Ishikawa (cell line): ENCODE data around the gene GTSE1.

Experiments used
- CEBPB ChIP-seq: IDR thresholded peaks from 2 replicates; pipeline ENCODE4 v1.6.1; 2012
- CREB1 ChIP-seq: IDR thresholded peaks from 2 replicates; pipeline ENCODE4 v1.6.1; 2012; ENCODE audit warnings: low read depth
- EGR1 ChIP-seq: IDR thresholded peaks from 2 replicates; pipeline ENCODE4 v1.6.1; 2012
- EP300 ChIP-seq: IDR thresholded peaks from 2 replicates; pipeline ENCODE4 v1.6.1; 2012; ENCODE audit warnings: borderline replicate concordance
- FOXM1 ChIP-seq: IDR thresholded peaks from 2 replicates; pipeline ENCODE4 v1.6.1; 2012; ENCODE audit warnings: low read depth, borderline replicate concordance
- MAX ChIP-seq: IDR thresholded peaks from 2 replicates; pipeline ENCODE4 v1.6.1; 2012
- NFIC ChIP-seq: IDR thresholded peaks from 2 replicates; pipeline ENCODE4 v1.6.1; 2012
- RAD21 ChIP-seq: IDR thresholded peaks from 2 replicates; pipeline ENCODE4 v1.6.1; 2012; ENCODE audit warnings: low read depth
- TAF1 ChIP-seq: IDR thresholded peaks from 2 replicates; pipeline ENCODE4 v1.6.1; 2012; ENCODE audit warnings: low read depth, mild to moderate bottlenecking
- TCF12 ChIP-seq: IDR thresholded peaks from 2 replicates; pipeline ENCODE4 v1.6.1; 2012; ENCODE audit warnings: low read depth
- TEAD4 ChIP-seq: IDR thresholded peaks from 2 replicates; pipeline ENCODE4 v1.6.1; 2012
- USF1 ChIP-seq: IDR thresholded peaks from 2 replicates; pipeline ENCODE4 v1.6.1; 2012
- YY1 ChIP-seq: IDR thresholded peaks from 2 replicates; pipeline ENCODE4 v1.6.1; 2012; ENCODE audit warnings: low read depth
- ZBTB7A ChIP-seq: IDR thresholded peaks from 2 replicates; pipeline ENCODE4 v1.6.1; 2012; ENCODE audit warnings: low read depth
- TF ChIP-seq, protein P1 (sequence below): IDR thresholded peaks from 2 replicates; pipeline ENCODE4 v1.6.1; 2012; ENCODE audit warnings: low read depth, mild to moderate bottlenecking

The GTSE1 gene

DNA sequence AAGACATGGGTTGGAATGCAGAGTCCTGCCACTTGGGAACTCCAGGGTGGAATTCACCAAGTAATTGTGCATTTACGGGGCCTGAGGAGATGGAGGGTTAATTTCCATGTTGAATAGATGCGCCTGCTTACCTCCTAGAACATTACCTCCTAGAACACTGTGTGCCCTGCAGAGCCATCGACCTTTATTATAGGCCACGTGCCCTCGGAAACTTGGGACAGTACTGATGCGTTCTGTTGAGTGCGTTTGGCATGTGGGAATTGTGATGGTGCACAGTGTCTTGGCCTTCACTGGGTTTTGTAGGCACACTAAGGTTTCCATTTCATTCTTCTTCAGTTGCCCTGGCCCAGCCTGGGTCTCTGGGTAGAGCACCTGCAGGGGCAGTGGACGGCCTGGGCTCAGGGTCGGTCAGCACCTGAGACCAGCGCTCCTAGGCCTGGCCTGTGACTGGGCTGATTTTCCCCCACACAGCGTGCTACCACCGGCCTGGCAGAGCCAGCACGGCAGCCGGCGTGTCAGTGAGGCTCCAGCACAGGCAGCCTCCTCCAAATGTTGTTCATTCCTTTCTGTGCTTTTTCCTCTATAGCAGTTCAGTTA is 51.5 kb downstream of the GTSE1 start:
- TF ChIP-seq YY1 (no peak), ZBTB7A (no peak), RAD21 (no peak), EGR1 (no peak), MAX (no peak), FOXM1 (no peak), USF1 (no peak), CEBPB (no peak), EP300 (no peak), NFIC (no peak), TAF1 (no peak), TEAD4 (no peak), TCF12 (no peak), CREB1 (no peak)
- TF ChIP-seq, protein P1, sequence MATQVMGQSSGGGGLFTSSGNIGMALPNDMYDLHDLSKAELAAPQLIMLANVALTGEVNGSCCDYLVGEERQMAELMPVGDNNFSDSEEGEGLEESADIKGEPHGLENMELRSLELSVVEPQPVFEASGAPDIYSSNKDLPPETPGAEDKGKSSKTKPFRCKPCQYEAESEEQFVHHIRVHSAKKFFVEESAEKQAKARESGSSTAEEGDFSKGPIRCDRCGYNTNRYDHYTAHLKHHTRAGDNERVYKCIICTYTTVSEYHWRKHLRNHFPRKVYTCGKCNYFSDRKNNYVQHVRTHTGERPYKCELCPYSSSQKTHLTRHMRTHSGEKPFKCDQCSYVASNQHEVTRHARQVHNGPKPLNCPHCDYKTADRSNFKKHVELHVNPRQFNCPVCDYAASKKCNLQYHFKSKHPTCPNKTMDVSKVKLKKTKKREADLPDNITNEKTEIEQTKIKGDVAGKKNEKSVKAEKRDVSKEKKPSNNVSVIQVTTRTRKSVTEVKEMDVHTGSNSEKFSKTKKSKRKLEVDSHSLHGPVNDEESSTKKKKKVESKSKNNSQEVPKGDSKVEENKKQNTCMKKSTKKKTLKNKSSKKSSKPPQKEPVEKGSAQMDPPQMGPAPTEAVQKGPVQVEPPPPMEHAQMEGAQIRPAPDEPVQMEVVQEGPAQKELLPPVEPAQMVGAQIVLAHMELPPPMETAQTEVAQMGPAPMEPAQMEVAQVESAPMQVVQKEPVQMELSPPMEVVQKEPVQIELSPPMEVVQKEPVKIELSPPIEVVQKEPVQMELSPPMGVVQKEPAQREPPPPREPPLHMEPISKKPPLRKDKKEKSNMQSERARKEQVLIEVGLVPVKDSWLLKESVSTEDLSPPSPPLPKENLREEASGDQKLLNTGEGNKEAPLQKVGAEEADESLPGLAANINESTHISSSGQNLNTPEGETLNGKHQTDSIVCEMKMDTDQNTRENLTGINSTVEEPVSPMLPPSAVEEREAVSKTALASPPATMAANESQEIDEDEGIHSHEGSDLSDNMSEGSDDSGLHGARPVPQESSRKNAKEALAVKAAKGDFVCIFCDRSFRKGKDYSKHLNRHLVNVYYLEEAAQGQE, result no peak

DNA sequence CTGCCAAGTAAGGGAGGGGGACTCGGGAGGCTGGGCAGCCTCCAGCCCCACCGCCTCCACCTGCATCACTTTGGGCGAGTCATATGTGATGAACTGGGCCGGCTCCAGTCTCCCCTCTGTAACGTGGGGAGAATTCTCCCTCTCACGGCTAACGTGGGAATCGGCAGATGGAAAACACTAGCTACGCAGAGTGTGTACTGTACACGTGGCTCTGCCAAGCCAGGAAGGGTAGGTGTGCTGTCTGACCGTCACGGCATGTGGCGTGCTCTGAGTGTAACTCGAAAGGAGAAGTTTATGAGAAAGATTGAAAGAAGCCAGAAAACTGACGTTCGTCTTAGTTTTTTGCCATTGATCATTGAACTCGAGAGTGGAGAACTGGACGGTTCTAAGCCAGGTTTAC is 52.6 kb downstream of the GTSE1 start:
- TF ChIP-seq YY1, result no peak
- TF ChIP-seq RAD21, result no peak

DNA sequence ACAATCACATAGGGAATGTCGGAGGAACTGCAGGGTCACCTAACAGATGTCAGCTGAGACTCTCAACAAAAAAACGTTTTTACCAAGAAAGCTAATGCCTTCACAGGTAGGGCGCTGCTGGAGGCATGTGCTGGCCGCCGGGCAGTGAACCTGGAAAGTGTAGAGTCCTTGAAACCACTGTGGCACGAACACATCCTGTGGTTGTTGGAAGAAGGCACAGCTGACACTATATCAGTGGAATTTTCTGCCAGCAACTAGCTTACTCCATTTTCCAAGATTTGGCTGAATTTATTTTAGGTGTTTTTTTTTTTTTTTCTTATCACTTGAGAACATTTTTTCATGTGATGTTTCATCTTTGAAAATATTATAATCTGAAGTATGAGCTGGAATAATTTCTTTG is 53.0 kb downstream of the GTSE1 start:
- TF ChIP-seq CREB1, result no peak
- TF ChIP-seq EGR1, result no peak
- no peak for TF ChIP-seq NFIC
- no peak for TF ChIP-seq TEAD4
- TF ChIP-seq EP300, result no peak
- TF ChIP-seq, protein P1, result no peak
- TF ChIP-seq ZBTB7A, result no peak

DNA sequence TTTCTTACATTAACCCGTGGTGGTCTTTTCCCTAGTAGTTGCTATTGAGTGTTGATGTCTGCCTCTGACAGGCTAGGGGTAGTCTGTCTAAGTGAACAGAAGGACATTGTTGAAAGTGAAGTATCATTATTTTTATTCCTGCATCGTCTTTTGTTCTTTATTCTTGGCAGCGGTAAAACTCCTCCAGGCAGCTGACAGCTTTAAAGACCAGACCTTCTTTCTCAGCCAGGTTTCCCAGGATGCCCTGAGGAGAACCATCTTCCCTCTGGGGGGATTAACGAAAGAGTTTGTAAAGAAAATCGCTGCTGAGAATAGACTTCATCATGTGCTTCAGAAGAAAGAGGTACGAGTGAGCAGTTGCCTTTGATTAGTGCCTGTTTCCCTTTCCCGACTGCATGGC is 53.5 kb downstream of the GTSE1 start:
- TF ChIP-seq ZBTB7A (no peak), TEAD4 (no peak), EP300 (no peak), CREB1 (no peak), CEBPB (no peak), NFIC (no peak), YY1 (no peak), FOXM1 (no peak), MAX (no peak), EGR1 (no peak), USF1 (no peak), TCF12 (no peak), TAF1 (no peak), RAD21 (no peak)
- TF ChIP-seq, protein P1, result no peak

- TF ChIP-seq TCF12 (no peak), CEBPB (no peak), TAF1 (no peak), CREB1 (no peak), MAX (no peak), EP300 (no peak), ZBTB7A (no peak), YY1 (no peak), RAD21 (no peak), USF1 (no peak), NFIC (no peak), FOXM1 (no peak), TEAD4 (no peak)
Measured at GRCh38 chr22:46350646-46351045, 54.0 kb downstream of the GTSE1 start.
